ENCODE measurements around the gene MSH5. TPM values are rescaled to one million over a fixed set of nuclear protein-coding genes. Genes with fewer than 3 reads are reported as not detected.

The MSH5 gene
- total RNA-seq, 2 experiments from 2014 or later: 92.1 to 126 TPM

DNA sequence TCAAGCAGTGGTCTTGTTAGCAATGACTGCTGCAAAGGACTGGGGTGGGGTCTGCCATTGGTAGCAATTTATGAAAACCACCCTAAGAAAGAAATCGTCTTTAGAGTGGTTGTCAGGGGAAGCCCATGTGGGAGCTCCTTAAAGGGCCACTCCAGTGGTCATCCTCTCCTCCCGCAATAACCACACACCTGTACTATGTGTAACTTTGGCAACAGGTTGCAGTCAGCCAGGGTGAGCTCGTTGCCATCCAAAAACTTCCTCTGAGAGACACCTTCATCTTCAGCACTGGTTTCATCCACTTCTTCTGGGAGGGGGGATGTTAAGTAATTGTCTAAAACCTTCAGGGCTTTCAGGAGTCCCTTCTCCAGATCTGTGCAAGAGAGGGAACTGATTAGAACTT lies 7.8 kb upstream of the MSH5 start:
- Mint-ChIP-seq H3K27me3 (no peaks in the 10 kb centered on the region), H3K36me3 (ENCODE audit: low read depth) (peaks cover 49% of the 10 kb centered on the region), H3K9me3 (ENCODE audit: low read depth) (no peaks in the 10 kb centered on the region), H3K4me3 (no peak overlapping the region), H3K4me1 (peaks cover 58% of the 10 kb centered on the region), H3K27ac (no peak overlapping the region)
- CTCF ChIA-PET: interaction anchor here (0.6 to 2.3 kb wide), 6 partner anchors 8 to 675 kb away, joined by 3 to 6 read pairs (median 3); partner anchors contain the start of genes DDX39B, MPIG6B and MSH5
- POLR2A ChIA-PET: interaction anchor here (1.2 kb wide), 1 partner anchor 69 kb away, joined by 3 read pairs; no protein-coding TSS in a partner anchor
- intact Hi-C loops (cut with DNase I, micrococcal nuclease): loop anchor here in 1 of 2 experiments (10.0 kb wide), 1 partner anchor 1473 kb away; the partner anchor contains the start of genes HSD17B8, RING1, RXRB and SLC39A7
- DNase-seq: no peak
- ATAC-seq: no peak

DNA sequence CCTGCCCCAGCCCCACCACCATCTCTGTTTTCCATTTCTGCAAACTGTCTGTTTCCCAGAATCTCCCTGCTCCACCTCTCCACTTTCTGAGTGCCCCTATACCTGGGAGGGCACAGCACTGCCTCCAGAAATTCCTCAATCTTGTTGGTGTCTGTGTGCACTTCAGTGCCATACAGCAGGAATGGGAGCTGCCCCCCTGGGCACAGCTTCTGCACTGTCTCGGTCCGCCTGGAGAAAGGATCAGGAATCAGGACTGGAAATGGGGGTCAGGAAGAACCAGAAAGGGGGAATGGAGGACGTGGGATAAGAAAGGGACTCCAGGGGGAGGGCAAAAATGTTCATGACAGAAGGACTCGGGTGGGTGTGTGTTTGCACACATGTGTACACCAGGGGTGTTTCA lies 6.1 kb upstream of the MSH5 start:
- intact Hi-C loops (cut with DNase I, micrococcal nuclease): loop anchor here in 1 of 2 experiments (10.0 kb wide), 1 partner anchor 1471 kb away; the partner anchor contains the start of genes HSD17B8, RING1, RXRB and SLC39A7
- peaks cover 60% of the 10 kb centered on the region for H3K4me1 Mint-ChIP-seq
- ChIA-PET POLR2A (interaction anchor here (0.6 kb wide), 1 partner anchor 29 kb away, joined by 3 read pairs; no protein-coding TSS in a partner anchor), CTCF (interaction anchor here (0.5 kb wide), 1 partner anchor 111 kb away, joined by 4 read pairs; no protein-coding TSS in a partner anchor)
- H3K4me3 Mint-ChIP-seq: peak overlapping the region; percentile 96
- ATAC-seq: no peak
- no peaks in the 10 kb centered on the region for H3K9me3 Mint-ChIP-seq (ENCODE audit: low read depth)
- H3K27ac Mint-ChIP-seq: peak overlapping the region; percentile 89
- H3K27me3 Mint-ChIP-seq: no peaks in the 10 kb centered on the region
- no peak for DNase-seq
- peaks cover 49% of the 10 kb centered on the region for H3K36me3 Mint-ChIP-seq (ENCODE audit: low read depth)

DNA sequence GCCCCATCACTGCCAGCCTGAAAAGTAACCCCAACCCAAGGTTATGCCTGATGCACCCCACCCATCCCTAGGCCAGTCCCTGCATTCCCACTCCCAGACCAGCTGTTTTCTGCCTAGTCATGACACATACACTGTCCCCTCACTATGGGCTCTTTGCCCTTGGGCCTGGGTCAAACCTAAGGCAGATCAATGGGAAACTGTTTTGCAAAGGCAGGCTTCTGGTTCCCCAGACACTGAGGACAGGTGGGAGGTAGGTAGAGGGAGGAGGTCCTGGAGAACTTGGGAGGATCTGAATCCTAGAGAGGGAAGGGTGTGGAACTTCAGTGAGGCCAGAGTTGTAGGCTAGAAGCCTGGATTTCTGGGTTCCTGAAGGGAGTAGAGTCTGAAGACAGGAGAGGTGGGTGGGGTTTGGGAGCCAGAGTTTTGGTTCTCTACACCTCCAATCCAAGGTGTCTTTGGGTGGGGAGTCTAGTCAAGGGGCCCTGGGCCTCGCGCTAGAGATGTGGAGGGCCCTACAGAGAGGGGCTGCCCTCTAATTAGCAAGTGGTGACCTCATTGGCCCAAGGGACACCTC lies 5.5 kb upstream of the MSH5 start:
- H3K36me3 Mint-ChIP-seq (ENCODE audit: low read depth): peaks cover 49% of the 10 kb centered on the region
- intact Hi-C loops (cut with DNase I, micrococcal nuclease): loop anchor here in 1 of 2 experiments (10.0 kb wide), 1 partner anchor 1470 kb away; the partner anchor contains the start of genes HSD17B8, RING1, RXRB and SLC39A7

DNA sequence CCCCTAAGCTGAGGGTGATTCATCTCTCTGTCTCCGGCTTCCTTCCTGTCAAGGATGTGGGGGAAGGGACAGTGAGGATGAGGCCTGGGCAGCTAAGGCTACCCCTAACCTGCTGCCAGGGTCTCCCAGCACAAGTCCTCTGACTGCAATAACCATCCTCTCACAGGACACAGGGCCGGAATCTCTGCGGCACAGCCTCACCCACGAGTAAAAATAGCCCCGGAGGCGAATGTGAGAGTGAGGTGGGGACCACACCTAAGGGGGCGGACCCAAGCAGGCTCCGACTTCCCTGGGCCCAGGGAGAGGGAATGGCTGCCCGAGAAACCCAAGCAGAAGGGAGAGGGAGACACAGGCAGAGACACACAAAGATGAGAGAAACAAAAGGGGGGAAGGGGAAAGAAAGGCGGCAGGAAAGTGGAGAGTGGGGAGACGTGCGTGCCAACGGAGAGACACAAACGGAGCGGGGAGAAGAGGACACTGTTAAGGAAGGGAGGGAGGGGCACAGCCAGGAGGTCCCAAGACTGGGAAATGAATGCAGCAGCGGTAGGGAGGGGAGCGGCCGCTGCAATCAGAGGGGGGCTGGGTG lies 4.9 kb upstream of the MSH5 start:
- no peaks in the 10 kb centered on the region for H3K27me3 Mint-ChIP-seq
- H3K36me3 Mint-ChIP-seq (ENCODE audit: low read depth): peaks cover 49% of the 10 kb centered on the region
- CTCF ChIA-PET: interaction anchor here (1.1 to 2.2 kb wide), 6 partner anchors 40 to 187 kb away, joined by 3 to 6 read pairs (median 4); partner anchors contain the start of gene NFKBIL1
- DNase-seq (peak; percentile 72), ATAC-seq (peak; percentile 39)
- POLR2A ChIA-PET: interaction anchor here (0.7 kb wide), 1 partner anchor 38 kb away, joined by 3 read pairs; no protein-coding TSS in a partner anchor
- H3K4me1 Mint-ChIP-seq: peaks cover 60% of the 10 kb centered on the region
- H3K27ac Mint-ChIP-seq: peak overlapping the region; percentile 89
- intact Hi-C loops (cut with DNase I, micrococcal nuclease): loop anchor here (5.0 to 10.0 kb wide), 4 partner anchors 37 to 1470 kb away; partner anchors contain the start of genes AGPAT1 (in 1 of the 2), HSD17B8 (in 1 of the 2), RING1 (in 1 of the 2) and RNF5 (in 1 of the 2)
- H3K4me3 Mint-ChIP-seq: peak overlapping the region; percentile 96
- no peaks in the 10 kb centered on the region for H3K9me3 Mint-ChIP-seq (ENCODE audit: low read depth)

More for the DNA sequence above, 5.5 kb upstream of the MSH5 start:
- Mint-ChIP-seq H3K27me3 (no peaks in the 10 kb centered on the region), H3K27ac (peak overlapping the region; percentile 89), H3K4me3 (peak overlapping the region; percentile 96), H3K9me3 (ENCODE audit: low read depth) (no peaks in the 10 kb centered on the region), H3K4me1 (peaks cover 60% of the 10 kb centered on the region)
- ChIA-PET POLR2A (no interaction called here), CTCF (interaction anchor here (0.5 to 1.4 kb wide), 2 partner anchors 41 to 111 kb away, joined by 4 read pairs; no protein-coding TSS in a partner anchor)
- DNase-seq (no peak), ATAC-seq (no peak)

DNA sequence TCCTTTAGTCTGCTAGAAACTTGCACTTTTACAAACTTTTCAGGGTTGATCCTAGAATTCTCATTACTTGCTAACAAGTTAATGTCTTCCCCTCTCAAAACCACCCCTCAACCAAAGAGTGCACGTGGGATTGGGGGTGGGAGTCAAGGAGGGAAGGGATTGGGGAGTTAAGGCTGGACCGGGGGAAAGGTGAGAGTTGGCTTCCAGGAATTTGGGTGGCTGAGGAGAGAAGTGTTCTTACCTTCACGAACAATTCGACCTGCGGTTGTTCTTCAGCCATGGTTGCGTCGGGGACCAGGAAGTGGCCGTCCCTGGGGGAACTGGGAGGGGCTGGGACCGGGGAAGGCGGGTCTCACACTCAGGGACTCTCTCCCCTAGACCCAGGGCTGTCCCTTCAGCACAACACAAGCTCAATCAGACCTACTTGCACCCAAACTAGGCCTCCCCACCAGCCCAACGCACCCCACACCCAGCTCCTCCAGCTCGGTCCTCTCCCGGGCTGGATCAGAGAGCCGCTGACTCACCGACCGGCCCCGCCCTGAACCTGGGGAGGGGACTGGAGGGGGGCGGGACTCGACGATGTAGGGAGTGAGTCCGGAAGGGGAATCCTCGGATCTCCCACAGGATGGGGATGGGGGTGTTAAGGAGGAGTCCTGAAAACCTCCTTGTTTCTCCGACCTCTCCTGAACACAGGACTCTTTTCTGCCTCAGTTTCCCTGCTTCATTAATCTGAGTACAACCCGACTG lies 3.6 kb upstream of the MSH5 start, which contains the start of gene CLIC1:
Gene CLIC1, minus strand, starts transcription at position 510 of the 747 bp plus-strand sequence. Its CDS starts 230 bp downstream, at position 280.
- DNase-seq (peak; percentile 92), ATAC-seq (peak; percentile 43)
- H3K4me1 Mint-ChIP-seq: peaks cover 56% of the 10 kb centered on the region
- ChIA-PET CTCF (interaction anchor here (0.6 to 2.2 kb wide), 9 partner anchors 39 to 437 kb away, joined by 3 to 6 read pairs (median 4); partner anchors contain the start of gene NFKBIL1), POLR2A (interaction anchor here (0.5 to 1.3 kb wide), 5 partner anchors 33 to 395 kb away, joined by 3 to 7 read pairs (median 3); partner anchors contain the start of genes ABHD16A, BAG6 and GPANK1)
- H3K36me3 Mint-ChIP-seq (ENCODE audit: low read depth): peaks cover 53% of the 10 kb centered on the region
- intact Hi-C loops (cut with DNase I, micrococcal nuclease): loop anchor here (1.0 to 10.0 kb wide), 8 partner anchors 33 to 1469 kb away; partner anchors contain the start of genes ABHD16A (in 1 of the 2), AGPAT1 (in 1 of the 2), BAG6 (in 1 of the 2) and HSD17B8 (in 1 of the 2)
- H3K4me3 Mint-ChIP-seq: peak within 1 kb of the TSS; percentile 96
- H3K27ac Mint-ChIP-seq: peak within 1 kb of the TSS; percentile 89
- H3K27me3 Mint-ChIP-seq: no peaks in the 10 kb centered on the region
- no peaks in the 10 kb centered on the region for H3K9me3 Mint-ChIP-seq (ENCODE audit: low read depth)

DNA sequence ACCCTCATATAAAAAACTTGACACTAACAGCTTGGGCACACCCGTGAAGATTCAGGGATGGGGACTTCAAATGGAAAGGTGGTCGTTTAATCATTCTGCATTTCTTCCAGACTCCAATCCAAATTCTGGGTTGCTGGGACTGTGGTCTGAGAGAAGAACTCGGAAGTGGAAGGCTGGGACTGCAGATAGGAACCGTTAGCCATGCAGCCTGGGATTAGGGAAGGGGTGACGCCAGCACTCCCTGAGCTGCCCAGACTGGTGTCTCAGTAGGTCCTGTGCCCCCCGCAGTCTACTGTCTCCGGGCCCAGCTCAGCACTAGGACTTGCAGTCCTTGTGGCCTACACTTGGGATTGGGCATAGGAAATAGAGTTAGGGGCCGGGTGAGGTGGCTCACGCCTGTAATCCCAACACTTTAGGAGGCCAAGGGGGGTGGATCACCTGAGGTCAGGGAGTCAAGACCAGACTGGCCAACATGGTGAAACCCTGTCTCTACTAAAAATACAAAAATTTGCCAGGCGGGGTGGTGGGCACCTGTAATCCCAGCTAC lies 3.0 kb upstream of the MSH5 start:
- H3K27ac Mint-ChIP-seq: peak overlapping the region; percentile 89
- H3K4me3 Mint-ChIP-seq: peak overlapping the region; percentile 96
- ChIA-PET CTCF (interaction anchor here (0.6 to 3.3 kb wide), 6 partner anchors 54 to 437 kb away, joined by 3 to 15 read pairs (median 6); partner anchors contain the start of gene NFKBIL1), POLR2A (interaction anchor here (0.5 to 1.3 kb wide), 8 partner anchors 11 to 1794 kb away, joined by 3 to 7 read pairs (median 3); partner anchors contain the start of genes ABHD16A, BAG6 and GPANK1)
- DNase-seq (peak; percentile 19), ATAC-seq (no peak)
- no peaks in the 10 kb centered on the region for H3K27me3 Mint-ChIP-seq
- H3K9me3 Mint-ChIP-seq (ENCODE audit: low read depth): no peaks in the 10 kb centered on the region
- H3K4me1 Mint-ChIP-seq: peaks cover 62% of the 10 kb centered on the region
- H3K36me3 Mint-ChIP-seq (ENCODE audit: low read depth): peaks cover 55% of the 10 kb centered on the region
- intact Hi-C loops (cut with DNase I, micrococcal nuclease): loop anchor here (1.0 to 10.0 kb wide), 8 partner anchors 34 to 1468 kb away; partner anchors contain the start of genes ABHD16A (in 1 of the 2), AGPAT1 (in 1 of the 2), BAG6 (in 1 of the 2) and HSD17B8 (in 1 of the 2)

DNA sequence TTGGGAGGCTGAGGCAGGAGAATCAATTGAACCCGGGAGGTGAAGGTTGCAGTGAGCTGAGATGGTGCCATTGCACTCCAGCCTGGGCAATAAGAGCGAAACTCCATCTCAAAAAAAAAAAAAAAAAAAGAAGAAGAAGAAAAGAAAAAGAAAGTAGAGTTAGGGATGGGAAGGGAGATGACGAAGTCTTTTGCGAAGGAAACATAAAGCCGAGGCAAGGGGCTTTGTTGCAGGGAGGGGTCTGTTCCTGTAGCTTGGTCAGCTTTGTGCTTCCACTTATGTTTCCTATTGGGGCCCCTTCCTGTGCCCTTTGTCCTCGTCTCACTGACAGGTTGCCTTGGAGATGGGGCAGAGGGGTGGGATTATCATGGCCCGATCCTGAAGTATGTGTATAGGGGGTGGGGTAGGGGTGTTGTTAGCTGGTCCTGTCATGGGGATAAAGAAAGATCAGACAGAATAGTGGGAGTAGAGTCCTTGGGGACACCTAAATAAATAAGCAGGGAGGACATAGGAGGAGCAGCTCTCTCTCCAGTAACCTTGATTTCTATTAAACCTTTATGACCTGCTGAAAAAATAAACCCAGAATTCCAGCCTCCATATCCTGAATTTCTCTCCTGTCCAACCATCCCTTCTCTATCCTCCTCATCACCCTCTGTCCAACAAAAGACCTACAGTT lies 2.4 kb upstream of the MSH5 start:
- intact Hi-C loops (cut with DNase I, micrococcal nuclease): loop anchor here (5.0 to 10.0 kb wide), 4 partner anchors 35 to 1467 kb away; partner anchors contain the start of genes AGPAT1 (in 1 of the 2), HSD17B8 (in 1 of the 2), RING1 (in 1 of the 2) and RNF5 (in 1 of the 2)
- no peaks in the 10 kb centered on the region for H3K27me3 Mint-ChIP-seq
- peaks cover 56% of the 10 kb centered on the region for H3K36me3 Mint-ChIP-seq (ENCODE audit: low read depth)
- H3K4me3 Mint-ChIP-seq: peak overlapping the region; percentile 96
- POLR2A ChIA-PET: interaction anchor here (0.6 to 2.1 kb wide), 11 partner anchors 16 to 1794 kb away, joined by 3 to 6 read pairs (median 3); partner anchors contain the start of genes ABHD16A, DDX39B, DXO and NEU1
- H3K9me3 Mint-ChIP-seq (ENCODE audit: low read depth): no peaks in the 10 kb centered on the region
- CTCF ChIA-PET: interaction anchor here (0.6 to 3.3 kb wide), 14 partner anchors 8 to 1468 kb away, joined by 3 to 15 read pairs (median 4); partner anchors contain the start of genes ABHD16A, BAG6, DDAH2 and HSPA1B
- ATAC-seq: no peak
- peaks cover 63% of the 10 kb centered on the region for H3K4me1 Mint-ChIP-seq
- peak overlapping the region; percentile 89 for H3K27ac Mint-ChIP-seq
- DNase-seq: peak; percentile 32

DNA sequence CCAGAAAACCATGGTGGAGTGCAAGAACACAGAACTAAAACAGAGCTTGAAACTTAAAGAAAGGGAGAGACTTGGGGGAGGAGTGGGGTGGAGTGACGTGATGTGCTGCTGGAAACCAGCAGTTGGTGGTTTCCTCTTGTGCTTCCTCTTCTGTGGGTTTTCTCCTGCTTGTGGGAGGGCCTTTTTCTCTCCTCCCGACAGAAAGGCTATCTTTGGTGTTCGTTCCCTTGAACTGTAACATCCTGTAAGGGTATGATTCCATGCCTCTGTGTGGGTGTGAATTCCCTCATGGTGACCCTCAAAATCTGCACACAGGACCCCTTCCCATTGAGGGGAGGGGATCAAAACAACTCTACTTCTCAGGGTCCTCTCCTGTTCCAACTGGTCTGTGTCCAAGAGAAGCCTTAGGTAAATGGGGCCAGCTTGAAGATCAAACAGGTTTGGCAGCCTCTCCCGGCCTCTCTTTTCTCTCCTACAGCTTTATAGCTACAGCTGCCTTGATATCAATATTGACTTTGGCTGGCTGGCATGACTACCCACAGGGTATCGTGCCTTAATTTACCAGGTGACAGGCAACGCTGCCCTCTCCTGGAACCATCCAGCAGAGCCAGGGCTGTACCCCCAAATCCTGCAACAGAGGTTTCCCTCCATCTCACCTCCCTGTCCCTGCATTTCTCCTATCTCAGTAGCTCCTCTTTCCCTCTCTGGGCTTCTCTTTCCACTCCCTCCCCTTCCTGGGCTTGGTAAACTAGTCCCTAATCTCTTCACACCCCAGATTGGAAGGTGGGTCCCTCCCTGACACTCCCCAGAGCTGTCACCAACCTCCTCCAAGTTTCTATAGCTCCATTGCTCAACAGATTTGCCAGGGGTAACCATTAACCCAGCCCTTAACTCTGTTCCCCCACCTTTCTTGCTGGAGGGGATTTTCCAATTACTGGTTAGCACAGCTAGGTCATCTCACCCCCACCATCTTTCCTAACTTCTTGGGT lies 1.5 kb upstream of the MSH5 start:
- POLR2A ChIA-PET: interaction anchor here (0.6 to 2.1 kb wide), 13 partner anchors 15 to 233 kb away, joined by 3 to 10 read pairs (median 3); partner anchors contain the start of genes ABHD16A, DDX39B, DXO and NEU1
- DNase-seq: peak; percentile 82
- no peaks in the 10 kb centered on the region for H3K9me3 Mint-ChIP-seq (ENCODE audit: low read depth)
- peak overlapping the region; percentile 89 for H3K27ac Mint-ChIP-seq
- peak overlapping the region; percentile 96 for H3K4me3 Mint-ChIP-seq
- peaks cover 61% of the 10 kb centered on the region for H3K4me1 Mint-ChIP-seq
- intact Hi-C loops (cut with DNase I, micrococcal nuclease): loop anchor here (1.0 to 10.0 kb wide), 17 partner anchors 9 to 1467 kb away; partner anchors contain the start of genes LY6G5C (in 2 of the 2), PRRC2A (in 2 of the 2), ABHD16A (in 1 of the 2) and AGPAT1 (in 1 of the 2)
- H3K36me3 Mint-ChIP-seq (ENCODE audit: low read depth): peaks cover 60% of the 10 kb centered on the region
- ATAC-seq: peak; percentile 20
- no peaks in the 10 kb centered on the region for H3K27me3 Mint-ChIP-seq
- CTCF ChIA-PET: interaction anchor here (0.5 to 3.3 kb wide), 18 partner anchors 9 to 190 kb away, joined by 3 to 15 read pairs (median 4); partner anchors contain the start of genes ABHD16A, BAG6, DDAH2 and HSPA1B
